Activated CD8-positive, alpha-beta T cell treated with anti-CD3 and anti-CD28 coated beads for 36 hours (primary cell): ENCODE data around the gene GPR141. TPM values are rescaled to one million over a fixed set of nuclear protein-coding genes. Genes with fewer than 3 reads are reported as not detected.
A peak's percentile ranks its signal among the peaks of the same experiment; 100 is the strongest.

ENCODE experiments used
- ATAC-seq: fragments of 200-7000 bp; cut with Tn5 transposase; one replicate; pipeline ENCODE4 v1.10.0; 2021; ENCODE audit warnings: mild to moderate bottlenecking, moderate library complexity
- CTCF ChIA-PET: fragments of 350-600 bp; sonication (Branson Sonifier 250); formaldehyde crosslinking; loops from one replicate; lab custom pipeline; 2021; ENCODE audit warnings: antibody characterized with exemption; lab: Charles Lee
- POLR2A ChIA-PET: fragments of 350-600 bp; sonication (Branson Sonifier 250); formaldehyde crosslinking; loops from one replicate; lab custom pipeline; 2021; ENCODE audit warnings: antibody characterized with exemption; lab: Charles Lee
- DNase-seq: peaks from one replicate; pipeline ENCODE4 v3.0.0-alpha.2; 2020
- H3K27ac Mint-ChIP-seq: one replicate; pipeline ENCODE4 v1.8.0; 2021; ENCODE audit warnings: mild to moderate bottlenecking, mixed read lengths
- H3K27me3 Mint-ChIP-seq: one replicate; pipeline ENCODE4 v1.8.0; 2021; ENCODE audit warnings: mixed read lengths
- H3K36me3 Mint-ChIP-seq: one replicate; pipeline ENCODE4 v1.8.0; 2021; ENCODE audit warnings: low read depth, mixed read lengths
- H3K4me1 Mint-ChIP-seq: one replicate; pipeline ENCODE4 v1.8.0; 2021; ENCODE audit warnings: low read depth, mixed read lengths
- H3K4me3 Mint-ChIP-seq: one replicate; pipeline ENCODE4 v1.8.0; 2021; ENCODE audit warnings: mild to moderate bottlenecking, moderate library complexity, mixed read lengths
- H3K9me3 Mint-ChIP-seq: one replicate; pipeline ENCODE4 v1.8.0; 2021; ENCODE audit warnings: mixed read lengths
- intact Hi-C: fragments of 100-400 bp; cut with micrococcal nuclease; formaldehyde crosslinking; loops from one replicate; pipeline ENCODE4 v1.10.0; 2022
- total RNA-seq, 2 experiments: library from RNA; stranded (reverse); gene quantifications; one replicate each; pipeline ENCODE4 v1.2.3, GENCODE V29; 2021
- TF ChIP-seq, protein P1 (sequence below): fragments of 200-600 bp; IDR thresholded peaks from one replicate; pipeline ENCODE4 v1.8.0; 2022; ENCODE audit warnings: antibody characterized with exemption, mild to moderate bottlenecking

Gene GPR141
- total RNA-seq, 2 experiments from 2014 or later: not detected

DNA sequence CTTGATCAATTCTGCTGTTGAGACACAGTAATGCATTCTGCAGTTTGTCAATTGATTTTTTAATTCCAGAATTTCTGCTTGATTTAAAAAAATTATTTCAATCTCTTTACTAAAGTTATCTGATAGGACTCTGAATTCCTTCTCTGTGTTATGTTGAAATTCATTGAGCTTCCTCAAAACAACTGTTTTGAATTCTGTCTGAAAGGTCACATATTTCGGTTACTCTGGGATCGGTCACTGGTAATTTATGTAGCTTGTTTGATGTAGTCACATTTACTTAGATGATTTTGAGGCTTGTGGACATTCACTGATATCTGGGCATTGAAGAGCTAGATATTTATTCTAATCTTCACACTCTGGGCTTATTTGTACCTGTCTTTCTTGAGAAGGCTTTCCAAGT lies 97.6 kb downstream of the GPR141 start:
- no peaks in the 10 kb centered on the region for H3K36me3 Mint-ChIP-seq
- no peak for DNase-seq
- no peaks in the 10 kb centered on the region for H3K4me1 Mint-ChIP-seq
- ChIA-PET POLR2A (interaction anchor here (0.8 kb wide), 1 partner anchor 49 kb away, joined by 3 read pairs; no protein-coding TSS in a partner anchor), CTCF (no interaction called here)
- H3K4me3 Mint-ChIP-seq: no peak overlapping the region
- peaks cover 12% of the 10 kb centered on the region for H3K9me3 Mint-ChIP-seq
- H3K27me3 Mint-ChIP-seq: peaks cover 1% of the 10 kb centered on the region
- ATAC-seq: no peak
- intact Hi-C loops: no loop called here
- no peak overlapping the region for H3K27ac Mint-ChIP-seq
- TF ChIP-seq, protein P1, sequence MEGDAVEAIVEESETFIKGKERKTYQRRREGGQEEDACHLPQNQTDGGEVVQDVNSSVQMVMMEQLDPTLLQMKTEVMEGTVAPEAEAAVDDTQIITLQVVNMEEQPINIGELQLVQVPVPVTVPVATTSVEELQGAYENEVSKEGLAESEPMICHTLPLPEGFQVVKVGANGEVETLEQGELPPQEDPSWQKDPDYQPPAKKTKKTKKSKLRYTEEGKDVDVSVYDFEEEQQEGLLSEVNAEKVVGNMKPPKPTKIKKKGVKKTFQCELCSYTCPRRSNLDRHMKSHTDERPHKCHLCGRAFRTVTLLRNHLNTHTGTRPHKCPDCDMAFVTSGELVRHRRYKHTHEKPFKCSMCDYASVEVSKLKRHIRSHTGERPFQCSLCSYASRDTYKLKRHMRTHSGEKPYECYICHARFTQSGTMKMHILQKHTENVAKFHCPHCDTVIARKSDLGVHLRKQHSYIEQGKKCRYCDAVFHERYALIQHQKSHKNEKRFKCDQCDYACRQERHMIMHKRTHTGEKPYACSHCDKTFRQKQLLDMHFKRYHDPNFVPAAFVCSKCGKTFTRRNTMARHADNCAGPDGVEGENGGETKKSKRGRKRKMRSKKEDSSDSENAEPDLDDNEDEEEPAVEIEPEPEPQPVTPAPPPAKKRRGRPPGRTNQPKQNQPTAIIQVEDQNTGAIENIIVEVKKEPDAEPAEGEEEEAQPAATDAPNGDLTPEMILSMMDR: no peak

DNA sequence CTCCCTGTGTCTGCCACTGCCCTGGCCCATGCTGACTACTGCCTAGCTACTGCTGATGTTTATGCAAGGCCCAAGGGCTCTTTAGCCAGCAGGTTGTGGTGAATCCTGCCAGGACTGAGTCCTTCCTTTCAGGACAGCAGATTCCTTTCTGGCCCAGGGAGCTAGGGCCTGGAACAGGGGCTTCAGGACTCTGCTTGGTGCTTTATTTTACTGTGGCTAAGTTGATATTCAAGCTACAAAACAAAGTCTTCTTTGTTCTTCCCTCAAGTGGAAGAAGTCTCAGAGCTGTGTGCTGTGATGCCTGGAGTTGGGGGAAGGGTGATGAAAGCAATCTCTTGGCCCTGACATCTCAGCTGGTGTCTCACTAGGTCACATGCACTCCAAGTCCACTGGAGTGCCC lies 98.6 kb downstream of the GPR141 start:
- TF ChIP-seq, protein P1: no peak
- DNase-seq (no peak), ATAC-seq (no peak)
- ChIA-PET POLR2A (no interaction called here), CTCF (no interaction called here)
- intact Hi-C loops: no loop called here
- Mint-ChIP-seq H3K4me3 (no peak overlapping the region), H3K27ac (no peak overlapping the region), H3K27me3 (no peaks in the 10 kb centered on the region), H3K36me3 (no peaks in the 10 kb centered on the region), H3K9me3 (peaks cover 9% of the 10 kb centered on the region), H3K4me1 (peaks cover 4% of the 10 kb centered on the region)

DNA sequence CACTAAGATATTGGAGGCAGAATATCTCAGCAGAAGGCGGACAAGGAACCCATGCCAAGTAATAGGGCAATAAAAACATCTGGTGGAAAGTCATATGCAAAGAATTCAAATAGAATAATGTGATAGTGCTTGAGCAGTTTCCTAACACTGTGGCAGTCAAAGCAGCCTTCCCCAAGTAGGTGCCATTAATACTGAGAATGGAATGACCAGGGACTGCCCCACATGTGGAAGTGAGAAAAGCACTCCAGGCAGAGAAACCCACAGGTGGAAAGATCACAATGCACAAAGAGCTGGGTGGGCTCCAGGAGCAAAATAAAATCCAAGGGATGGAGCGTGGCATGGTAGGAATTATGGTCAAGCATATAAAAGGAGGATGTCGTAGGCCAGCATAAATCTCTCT lies 100.4 kb downstream of the GPR141 start:
- CTCF ChIA-PET: no interaction called here
- POLR2A ChIA-PET: no interaction called here

DNA sequence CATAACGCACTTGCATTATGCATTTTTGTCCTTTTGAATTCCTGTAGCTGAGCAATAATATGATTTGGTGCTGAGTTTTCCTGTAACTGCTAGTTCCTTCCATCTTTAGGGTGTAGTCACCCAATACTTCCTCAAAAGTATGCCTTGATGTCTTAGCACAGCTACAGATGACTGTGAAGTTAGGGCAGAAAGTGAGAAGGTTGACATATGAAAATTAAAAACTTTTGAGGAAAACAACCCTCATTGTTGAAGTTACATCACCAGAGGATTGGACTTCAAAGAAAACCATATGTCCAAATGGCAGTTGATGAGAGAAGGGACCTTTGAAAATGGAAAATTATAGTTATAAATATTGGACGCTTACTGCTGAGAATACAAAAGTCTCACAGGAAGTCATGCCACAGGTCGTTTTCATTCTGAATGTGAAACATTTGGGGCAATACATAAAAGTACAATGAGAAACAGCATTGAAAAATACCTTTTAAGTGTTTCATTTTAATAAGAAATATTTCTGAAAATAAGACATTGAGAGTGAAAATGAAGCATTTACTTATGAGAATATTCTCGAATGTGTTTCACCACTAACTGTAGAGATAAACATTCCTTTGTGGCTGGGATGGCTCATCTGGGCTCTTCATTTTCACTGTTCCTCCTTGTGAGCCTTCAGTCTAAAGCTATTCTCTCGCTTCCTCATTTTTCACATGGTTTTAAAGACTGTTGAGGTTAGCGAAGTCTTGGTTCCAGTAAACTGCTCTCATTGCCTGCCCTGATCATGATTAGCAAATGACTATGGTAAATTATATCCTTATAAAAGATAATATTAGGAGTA lies 103.4 kb downstream of the GPR141 start:
- ChIA-PET POLR2A (interaction anchor here (0.6 kb wide), 1 partner anchor 374 kb away, joined by 3 read pairs; no protein-coding TSS in a partner anchor), CTCF (interaction anchor here (1.1 kb wide), 1 partner anchor 9 kb away, joined by 3 read pairs; no protein-coding TSS in a partner anchor)
- ATAC-seq (peak; percentile 63), DNase-seq (no peak)
- Mint-ChIP-seq H3K27ac (peak overlapping the region; percentile 53), H3K4me3 (no peak overlapping the region), H3K4me1 (peaks cover 4% of the 10 kb centered on the region), H3K36me3 (no peaks in the 10 kb centered on the region), H3K9me3 (no peaks in the 10 kb centered on the region), H3K27me3 (no peaks in the 10 kb centered on the region)
- TF ChIP-seq, protein P1: no peak
- intact Hi-C loops: no loop called here

More for the DNA sequence above, 100.4 kb downstream of the GPR141 start:
- H3K4me3 Mint-ChIP-seq: no peak overlapping the region
- TF ChIP-seq, protein P1: no peak
- no peaks in the 10 kb centered on the region for H3K9me3 Mint-ChIP-seq
- H3K36me3 Mint-ChIP-seq: no peaks in the 10 kb centered on the region
- no peak overlapping the region for H3K27ac Mint-ChIP-seq
- DNase-seq: no peak
- intact Hi-C loops: no loop called here
- no peak for ATAC-seq
- no peaks in the 10 kb centered on the region for H3K27me3 Mint-ChIP-seq
- H3K4me1 Mint-ChIP-seq: peaks cover 4% of the 10 kb centered on the region

Other genes starting within 250 kb of the GPR141 start
- 10 to 100 TPM; 72.8 to 75.3 TPM for gene ELMO1, start 234.9 kb upstream of the GPR141 start, total RNA-seq
- gene NME8, start 164.8 kb downstream of the GPR141 start, total RNA-seq: not detected
- gene SFRP4, start 233.1 kb downstream of the GPR141 start, total RNA-seq: not detected
- gene EPDR1, start 236.9 kb downstream of the GPR141 start, total RNA-seq: 1 to 10 TPM; 3.4 to 4.7 TPM